Measurements from ENCODE around the gene PAQR4.

DNA sequence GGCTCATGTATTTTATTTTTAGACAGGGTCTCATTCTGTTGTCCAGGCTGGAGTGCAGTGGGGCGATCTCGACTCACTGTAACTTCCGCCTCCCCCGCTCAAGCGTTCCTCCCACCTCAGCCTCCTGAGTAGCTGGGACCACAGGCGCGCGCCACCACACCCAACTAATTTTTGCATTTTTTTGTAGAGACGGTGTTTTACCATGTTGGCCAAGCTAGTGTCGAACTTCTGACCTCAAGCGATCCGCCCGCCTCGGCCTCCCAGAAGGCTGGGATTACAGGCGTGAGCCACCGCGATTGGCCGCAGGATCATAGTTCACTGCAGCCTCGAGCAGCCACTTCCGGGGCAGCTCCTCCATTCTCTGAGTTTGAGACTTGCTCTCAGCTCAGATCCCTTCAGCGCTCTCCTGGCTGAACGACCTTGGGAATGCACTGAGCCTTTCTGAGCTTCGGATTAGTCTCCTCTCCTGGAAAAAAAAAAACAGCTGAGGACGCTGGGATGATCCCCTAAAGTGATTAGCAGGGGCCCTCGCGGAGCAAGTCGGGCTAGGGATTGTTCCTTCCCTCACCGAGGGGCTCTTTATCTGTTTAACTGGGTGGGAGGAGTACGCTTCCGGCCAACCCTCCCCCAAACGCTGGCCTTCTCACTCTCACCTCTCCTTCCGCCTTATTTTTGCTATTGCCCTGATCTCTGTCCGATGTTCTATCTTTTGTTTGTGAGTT, 12.2 kb downstream of the PAQR4 start:
- TF ChIP-seq YY1 (IDR thresholded peaks at IDR 0.05; ENCODE audit: low read depth): no peak
- TF ChIP-seq EP300 (IDR thresholded peaks at IDR 0.05; ENCODE audit: borderline replicate concordance): no peak
- no peak for TF ChIP-seq TAF1 (IDR thresholded peaks at IDR 0.05; ENCODE audit: low read depth)
- TF ChIP-seq, protein P1, sequence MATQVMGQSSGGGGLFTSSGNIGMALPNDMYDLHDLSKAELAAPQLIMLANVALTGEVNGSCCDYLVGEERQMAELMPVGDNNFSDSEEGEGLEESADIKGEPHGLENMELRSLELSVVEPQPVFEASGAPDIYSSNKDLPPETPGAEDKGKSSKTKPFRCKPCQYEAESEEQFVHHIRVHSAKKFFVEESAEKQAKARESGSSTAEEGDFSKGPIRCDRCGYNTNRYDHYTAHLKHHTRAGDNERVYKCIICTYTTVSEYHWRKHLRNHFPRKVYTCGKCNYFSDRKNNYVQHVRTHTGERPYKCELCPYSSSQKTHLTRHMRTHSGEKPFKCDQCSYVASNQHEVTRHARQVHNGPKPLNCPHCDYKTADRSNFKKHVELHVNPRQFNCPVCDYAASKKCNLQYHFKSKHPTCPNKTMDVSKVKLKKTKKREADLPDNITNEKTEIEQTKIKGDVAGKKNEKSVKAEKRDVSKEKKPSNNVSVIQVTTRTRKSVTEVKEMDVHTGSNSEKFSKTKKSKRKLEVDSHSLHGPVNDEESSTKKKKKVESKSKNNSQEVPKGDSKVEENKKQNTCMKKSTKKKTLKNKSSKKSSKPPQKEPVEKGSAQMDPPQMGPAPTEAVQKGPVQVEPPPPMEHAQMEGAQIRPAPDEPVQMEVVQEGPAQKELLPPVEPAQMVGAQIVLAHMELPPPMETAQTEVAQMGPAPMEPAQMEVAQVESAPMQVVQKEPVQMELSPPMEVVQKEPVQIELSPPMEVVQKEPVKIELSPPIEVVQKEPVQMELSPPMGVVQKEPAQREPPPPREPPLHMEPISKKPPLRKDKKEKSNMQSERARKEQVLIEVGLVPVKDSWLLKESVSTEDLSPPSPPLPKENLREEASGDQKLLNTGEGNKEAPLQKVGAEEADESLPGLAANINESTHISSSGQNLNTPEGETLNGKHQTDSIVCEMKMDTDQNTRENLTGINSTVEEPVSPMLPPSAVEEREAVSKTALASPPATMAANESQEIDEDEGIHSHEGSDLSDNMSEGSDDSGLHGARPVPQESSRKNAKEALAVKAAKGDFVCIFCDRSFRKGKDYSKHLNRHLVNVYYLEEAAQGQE (IDR thresholded peaks at IDR 0.05; ENCODE audit: low read depth): no peak
- no peak for TF ChIP-seq MAX (IDR thresholded peaks at IDR 0.05)
- no peak for TF ChIP-seq CEBPB (IDR thresholded peaks at IDR 0.05)
- TF ChIP-seq RAD21 (IDR thresholded peaks at IDR 0.05; ENCODE audit: low read depth): no peak
- TF ChIP-seq TCF12 (IDR thresholded peaks at IDR 0.05; ENCODE audit: low read depth): no peak
- TF ChIP-seq FOXM1 (IDR thresholded peaks at IDR 0.05; ENCODE audit: borderline replicate concordance, low read depth): no peak
- TF ChIP-seq EGR1 (IDR thresholded peaks at IDR 0.05): no peak
- TF ChIP-seq TEAD4 (IDR thresholded peaks at IDR 0.05): no peak
- TF ChIP-seq CREB1 (IDR thresholded peaks at IDR 0.05; ENCODE audit: low read depth): no peak
